Right lung (tissue), 5 donors: ENCODE data around the gene NUP214. TPM values are rescaled to one million over a fixed set of nuclear protein-coding genes. Genes with fewer than 3 reads are reported as not detected.
"Not testable (repeated sequence)": the region's sequence is repeated elsewhere in the genome, so short reads cannot be mapped to it uniquely, and the experiment has no call there.

Experiments
- DNase-seq, 2 donors: peaks; one replicate each; pipeline ENCODE4 v3.0.0-alpha.2; 2013
- polyA plus RNA-seq, 5 donors: library from polyadenylated mRNA; unstranded; fragments of 120-200 nt; gene quantifications; one replicate each; pipeline versions ENCODE4 v1.2.1 to v1.2.3, GENCODE V29; 2013; ENCODE audit warnings: inconsistent platforms in 1 of 5, low replicate concordance in 1 of 5; ENCODE audit not compliant: insufficient read length in 5 of 5, insufficient read depth in 1 of 5

The NUP214 gene
- polyA plus RNA-seq, 5 donors = 34.3 to 48.9 (median 42.1) TPM

GRCh38 chr9:131233995-131234394, 108.6 kb downstream of the NUP214 start:
- no peak for DNase-seq

- DNase-seq = no peak
Observed at GRCh38 chr9:131234799-131235479, 109.6 kb downstream of the NUP214 start.

GRCh38 chr9:131235480-131235851, 110.1 kb downstream of the NUP214 start:
- no peak for DNase-seq

- DNase-seq = no peak
Observed at GRCh38 chr9:131236161-131236560, 110.8 kb downstream of the NUP214 start.

- peak in 1 of 2 donors; percentile 20 for DNase-seq
Observed at GRCh38 chr9:131236761-131237160, 111.4 kb downstream of the NUP214 start.

- DNase-seq = no peak
Observed at GRCh38 chr9:131237291-131237690, 111.9 kb downstream of the NUP214 start.

- DNase-seq = peak in 1 of 2 donors; percentile 23
Observed at GRCh38 chr9:131237931-131238401, 112.6 kb downstream of the NUP214 start.

- DNase-seq = peak in 1 of 2 donors; percentile 18
Observed at GRCh38 chr9:131238402-131239021, 113.1 kb downstream of the NUP214 start.

- no peak for DNase-seq
Observed at GRCh38 chr9:131239161-131239975, 114.0 kb downstream of the NUP214 start.

GRCh38 chr9:131240047-131240921, 114.9 kb downstream of the NUP214 start:
- no peak for DNase-seq

GRCh38 chr9:131244331-131244730, 118.9 kb downstream of the NUP214 start:
- not testable (repeated sequence) for DNase-seq

GRCh38 chr9:131246618-131247017, 121.2 kb downstream of the NUP214 start:
- DNase-seq = no peak

- DNase-seq = no peak
Observed at GRCh38 chr9:131252120-131252519, 126.7 kb downstream of the NUP214 start.

- DNase-seq = no peak
Observed at GRCh38 chr9:131253891-131254491, 128.6 kb downstream of the NUP214 start.

- no peak for DNase-seq
Observed at GRCh38 chr9:131254626-131255025, 129.2 kb downstream of the NUP214 start.

GRCh38 chr9:131255676-131256197, 130.4 kb downstream of the NUP214 start:
- DNase-seq = no peak

- no peak for DNase-seq
Observed at GRCh38 chr9:131257266-131258025, 132.1 kb downstream of the NUP214 start.

- no peak for DNase-seq
Observed at GRCh38 chr9:131258186-131258585, 132.8 kb downstream of the NUP214 start.

- no peak for DNase-seq
Observed at GRCh38 chr9:131258698-131259431, 133.5 kb downstream of the NUP214 start.
